Vagina (tissue), 2 donors: Measurements from ENCODE around the gene NAV2.

Experiments used
- POLR2A ChIP-seq, 2 donors: fragments of 450-650 bp; IDR thresholded peaks; one replicate each; pipeline ENCODE4 v1.6.1; 2017; ENCODE audit warnings: antibody characterized with exemption in 2 of 2, mild to moderate bottlenecking in 2 of 2, moderate library complexity in 2 of 2
- POLR2AphosphoS5 ChIP-seq, 2 donors: sonication (generic); formaldehyde crosslinking; IDR thresholded peaks; one replicate each; pipeline ENCODE4 v1.9.0; 2017; ENCODE audit warnings: antibody characterized with exemption in 2 of 2, mild to moderate bottlenecking in 2 of 2, low read depth in 1 of 2; ENCODE audit not compliant: insufficient read depth in 1 of 2
- TF ChIP-seq, protein P1 (sequence below), 3 experiments: fragments of 450-650 bp in 2 of 3; fragments of 200-600 bp in 1 of 3; sonication (generic) in 1 of 3; IDR thresholded peaks; one replicate each; pipeline ENCODE4 v1.5.1; 2017 to 2019; ENCODE audit warnings: antibody characterized with exemption in 3 of 3, mild to moderate bottlenecking in 2 of 3, moderate library complexity in 2 of 3

DNA sequence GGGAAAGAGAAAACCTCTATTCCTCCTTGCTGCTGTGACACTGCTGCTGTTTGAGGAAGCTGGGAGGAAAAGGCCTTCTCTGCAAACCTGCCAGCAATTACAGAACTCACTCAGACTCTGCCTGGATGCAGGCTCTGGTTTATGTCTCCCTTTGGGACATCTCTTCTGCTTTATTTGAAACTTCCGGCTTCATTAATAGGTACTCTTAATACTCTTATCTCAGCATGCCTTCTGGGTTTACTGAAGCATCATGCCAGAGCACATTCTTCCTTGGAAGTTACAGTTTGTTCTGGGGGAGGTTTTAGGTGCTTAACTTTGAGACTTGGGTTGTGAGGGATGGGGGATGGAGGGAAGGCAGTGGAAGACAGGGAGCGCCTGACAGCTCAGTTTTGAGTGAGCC, 79.9 kb downstream of the NAV2 start:
- TF ChIP-seq POLR2A (IDR thresholded peaks at IDR 0.05) = no peak
- TF ChIP-seq, protein P1, sequence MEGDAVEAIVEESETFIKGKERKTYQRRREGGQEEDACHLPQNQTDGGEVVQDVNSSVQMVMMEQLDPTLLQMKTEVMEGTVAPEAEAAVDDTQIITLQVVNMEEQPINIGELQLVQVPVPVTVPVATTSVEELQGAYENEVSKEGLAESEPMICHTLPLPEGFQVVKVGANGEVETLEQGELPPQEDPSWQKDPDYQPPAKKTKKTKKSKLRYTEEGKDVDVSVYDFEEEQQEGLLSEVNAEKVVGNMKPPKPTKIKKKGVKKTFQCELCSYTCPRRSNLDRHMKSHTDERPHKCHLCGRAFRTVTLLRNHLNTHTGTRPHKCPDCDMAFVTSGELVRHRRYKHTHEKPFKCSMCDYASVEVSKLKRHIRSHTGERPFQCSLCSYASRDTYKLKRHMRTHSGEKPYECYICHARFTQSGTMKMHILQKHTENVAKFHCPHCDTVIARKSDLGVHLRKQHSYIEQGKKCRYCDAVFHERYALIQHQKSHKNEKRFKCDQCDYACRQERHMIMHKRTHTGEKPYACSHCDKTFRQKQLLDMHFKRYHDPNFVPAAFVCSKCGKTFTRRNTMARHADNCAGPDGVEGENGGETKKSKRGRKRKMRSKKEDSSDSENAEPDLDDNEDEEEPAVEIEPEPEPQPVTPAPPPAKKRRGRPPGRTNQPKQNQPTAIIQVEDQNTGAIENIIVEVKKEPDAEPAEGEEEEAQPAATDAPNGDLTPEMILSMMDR (IDR thresholded peaks at IDR 0.05) = no peak
- TF ChIP-seq POLR2AphosphoS5 (IDR thresholded peaks at IDR 0.05; ENCODE audit: insufficient read depth in 1 of 2, low read depth in 1 of 2) = no peak
